Thyroid gland (tissue), 4 donors: Measurements from ENCODE around the gene TRAM2.

Experiments used
- POLR2A ChIP-seq, 2 donors: fragments of 450-650 bp; IDR thresholded peaks; one replicate each; pipeline ENCODE4 v1.6.1; 2017; ENCODE audit warnings: antibody characterized with exemption in 2 of 2, mild to moderate bottlenecking in 2 of 2, moderate library complexity in 1 of 2
- TF ChIP-seq, protein P1 (sequence below), 6 experiments: fragments of 200-600 bp in 3 of 6; fragments of 450-650 bp in 3 of 6; sonication (generic) in 3 of 6; IDR thresholded peaks; one replicate each; pipeline ENCODE4 v1.5.1; 2016 to 2019; ENCODE audit warnings: antibody characterized with exemption in 6 of 6, mild to moderate bottlenecking in 2 of 6, inconsistent platforms in 1 of 6, moderate library complexity in 1 of 6

DNA sequence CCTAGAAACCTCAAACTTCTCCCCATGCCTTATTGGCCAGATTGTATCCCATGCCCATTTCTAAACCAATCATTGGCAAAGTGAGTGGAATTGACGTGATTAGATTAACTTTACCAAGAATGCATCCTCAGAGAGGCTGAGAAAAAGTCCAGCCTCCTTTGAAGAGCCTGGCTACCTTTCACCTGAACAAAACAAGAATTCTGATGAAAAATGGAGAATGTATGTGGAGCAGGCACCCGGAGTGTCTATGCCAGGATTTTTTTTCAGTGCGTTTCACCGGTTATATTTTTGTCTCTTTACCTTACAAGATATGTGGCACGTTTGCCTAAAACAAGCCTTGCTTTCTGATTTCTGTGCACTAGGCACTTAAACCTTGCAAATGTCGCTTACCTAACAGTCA lies 6.1 kb upstream of the TRAM2 start:
- TF ChIP-seq, protein P1, sequence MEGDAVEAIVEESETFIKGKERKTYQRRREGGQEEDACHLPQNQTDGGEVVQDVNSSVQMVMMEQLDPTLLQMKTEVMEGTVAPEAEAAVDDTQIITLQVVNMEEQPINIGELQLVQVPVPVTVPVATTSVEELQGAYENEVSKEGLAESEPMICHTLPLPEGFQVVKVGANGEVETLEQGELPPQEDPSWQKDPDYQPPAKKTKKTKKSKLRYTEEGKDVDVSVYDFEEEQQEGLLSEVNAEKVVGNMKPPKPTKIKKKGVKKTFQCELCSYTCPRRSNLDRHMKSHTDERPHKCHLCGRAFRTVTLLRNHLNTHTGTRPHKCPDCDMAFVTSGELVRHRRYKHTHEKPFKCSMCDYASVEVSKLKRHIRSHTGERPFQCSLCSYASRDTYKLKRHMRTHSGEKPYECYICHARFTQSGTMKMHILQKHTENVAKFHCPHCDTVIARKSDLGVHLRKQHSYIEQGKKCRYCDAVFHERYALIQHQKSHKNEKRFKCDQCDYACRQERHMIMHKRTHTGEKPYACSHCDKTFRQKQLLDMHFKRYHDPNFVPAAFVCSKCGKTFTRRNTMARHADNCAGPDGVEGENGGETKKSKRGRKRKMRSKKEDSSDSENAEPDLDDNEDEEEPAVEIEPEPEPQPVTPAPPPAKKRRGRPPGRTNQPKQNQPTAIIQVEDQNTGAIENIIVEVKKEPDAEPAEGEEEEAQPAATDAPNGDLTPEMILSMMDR (IDR thresholded peaks at IDR 0.05) = no peak
- TF ChIP-seq POLR2A (IDR thresholded peaks at IDR 0.05) = no peak
